ENCODE results near the gene TRIM17. TPM values are rescaled to one million over a fixed set of nuclear protein-coding genes. Genes with fewer than 3 reads are reported as not detected.

The TRIM17 gene
- total RNA-seq, 1 experiment from 2014 or later: 55.5 TPM

DNA sequence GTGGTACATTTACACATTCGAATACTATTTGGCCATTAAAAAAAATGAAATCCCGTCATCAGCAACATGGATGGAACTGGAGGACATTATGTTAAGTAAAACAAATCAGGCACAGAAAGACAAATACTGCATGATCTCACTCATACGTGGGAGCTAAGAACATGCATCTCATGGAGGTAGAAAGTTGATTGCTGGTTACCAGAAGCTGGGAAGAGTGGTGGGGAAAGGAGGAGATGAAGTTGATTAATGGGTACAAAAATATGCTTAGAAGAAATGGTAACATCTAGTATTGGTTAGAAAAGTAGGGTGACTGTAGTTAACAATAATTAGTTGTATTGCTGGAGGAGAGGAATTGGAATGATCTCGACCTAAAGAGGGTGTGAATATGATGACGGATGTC is 45.9 kb upstream of the TRIM17 start:
- no peak for TF ChIP-seq EZH2 (IDR thresholded peaks at IDR 0.05; ENCODE audit: low read depth)
- TF ChIP-seq, protein P1, sequence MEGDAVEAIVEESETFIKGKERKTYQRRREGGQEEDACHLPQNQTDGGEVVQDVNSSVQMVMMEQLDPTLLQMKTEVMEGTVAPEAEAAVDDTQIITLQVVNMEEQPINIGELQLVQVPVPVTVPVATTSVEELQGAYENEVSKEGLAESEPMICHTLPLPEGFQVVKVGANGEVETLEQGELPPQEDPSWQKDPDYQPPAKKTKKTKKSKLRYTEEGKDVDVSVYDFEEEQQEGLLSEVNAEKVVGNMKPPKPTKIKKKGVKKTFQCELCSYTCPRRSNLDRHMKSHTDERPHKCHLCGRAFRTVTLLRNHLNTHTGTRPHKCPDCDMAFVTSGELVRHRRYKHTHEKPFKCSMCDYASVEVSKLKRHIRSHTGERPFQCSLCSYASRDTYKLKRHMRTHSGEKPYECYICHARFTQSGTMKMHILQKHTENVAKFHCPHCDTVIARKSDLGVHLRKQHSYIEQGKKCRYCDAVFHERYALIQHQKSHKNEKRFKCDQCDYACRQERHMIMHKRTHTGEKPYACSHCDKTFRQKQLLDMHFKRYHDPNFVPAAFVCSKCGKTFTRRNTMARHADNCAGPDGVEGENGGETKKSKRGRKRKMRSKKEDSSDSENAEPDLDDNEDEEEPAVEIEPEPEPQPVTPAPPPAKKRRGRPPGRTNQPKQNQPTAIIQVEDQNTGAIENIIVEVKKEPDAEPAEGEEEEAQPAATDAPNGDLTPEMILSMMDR (conservative IDR thresholded peaks at IDR 0.05): no peak
- no peak overlapping the region for H3K4me2 ChIP-seq
- H3K36me3 ChIP-seq (ENCODE audit: low read depth): no peaks in the 10 kb centered on the region
- H3K9me3 ChIP-seq (ENCODE audit: insufficient read depth, low read depth): no peaks in the 10 kb centered on the region
- CTCF ChIA-PET: interaction anchor here (1.0 kb wide), 1 partner anchor 69 kb away, joined by 3 read pairs; no protein-coding TSS in a partner anchor
- H4K20me1 ChIP-seq (ENCODE audit: insufficient read depth): no peaks in the 10 kb centered on the region
- no peaks in the 10 kb centered on the region for H3K4me1 ChIP-seq (replicated peaks; ENCODE audit: insufficient read depth)
- no peaks in the 10 kb centered on the region for H3K79me2 ChIP-seq (ENCODE audit: low read depth)
- DNase-seq: no peak
- POLR2A ChIA-PET (ENCODE audit: unreplicated experiment): no interaction called here
- no TSS peak for BruUV-seq (replicated peaks)
- peaks cover 23% of the 10 kb centered on the region; the same call in 1 of the 2 replicates for H3K27me3 ChIP-seq (ENCODE audit: insufficient read depth, low read depth)
- H3K4me3 ChIP-seq: no peak overlapping the region
- H3K27ac ChIP-seq: no peak overlapping the region
- intact Hi-C loops (cut with micrococcal nuclease; ENCODE audit: unreplicated experiment): loop anchor here (2.0 kb wide), 1 partner anchor 24 kb away; the partner anchor contains the start of gene RNF187
- H2AFZ ChIP-seq: no peak overlapping the region
- H3F3A ChIP-seq (ENCODE audit: insufficient read depth, low read depth): no peaks in the 10 kb centered on the region
- H3K9me2 ChIP-seq (ENCODE audit: insufficient read depth): no peaks in the 10 kb centered on the region

DNA sequence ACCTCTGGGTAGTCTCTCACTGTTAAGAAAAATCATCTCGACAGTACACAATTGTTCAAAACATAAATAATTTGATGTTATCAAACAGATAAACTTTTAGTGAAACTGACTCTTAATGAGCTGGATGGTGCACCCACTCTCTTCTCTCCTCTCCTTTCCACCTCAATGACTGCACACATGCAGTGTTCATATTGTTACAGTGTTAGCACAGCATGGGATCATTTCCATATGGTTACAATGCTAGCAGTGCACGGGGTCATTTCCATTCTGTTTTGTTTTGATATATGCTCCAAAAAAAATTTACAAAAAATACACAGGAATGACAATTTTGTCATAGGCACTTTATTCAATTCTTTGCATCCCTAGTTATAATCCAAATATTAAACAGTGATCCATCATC is 44.2 kb upstream of the TRIM17 start:
- no peak overlapping the region for H3K4me2 ChIP-seq

DNA sequence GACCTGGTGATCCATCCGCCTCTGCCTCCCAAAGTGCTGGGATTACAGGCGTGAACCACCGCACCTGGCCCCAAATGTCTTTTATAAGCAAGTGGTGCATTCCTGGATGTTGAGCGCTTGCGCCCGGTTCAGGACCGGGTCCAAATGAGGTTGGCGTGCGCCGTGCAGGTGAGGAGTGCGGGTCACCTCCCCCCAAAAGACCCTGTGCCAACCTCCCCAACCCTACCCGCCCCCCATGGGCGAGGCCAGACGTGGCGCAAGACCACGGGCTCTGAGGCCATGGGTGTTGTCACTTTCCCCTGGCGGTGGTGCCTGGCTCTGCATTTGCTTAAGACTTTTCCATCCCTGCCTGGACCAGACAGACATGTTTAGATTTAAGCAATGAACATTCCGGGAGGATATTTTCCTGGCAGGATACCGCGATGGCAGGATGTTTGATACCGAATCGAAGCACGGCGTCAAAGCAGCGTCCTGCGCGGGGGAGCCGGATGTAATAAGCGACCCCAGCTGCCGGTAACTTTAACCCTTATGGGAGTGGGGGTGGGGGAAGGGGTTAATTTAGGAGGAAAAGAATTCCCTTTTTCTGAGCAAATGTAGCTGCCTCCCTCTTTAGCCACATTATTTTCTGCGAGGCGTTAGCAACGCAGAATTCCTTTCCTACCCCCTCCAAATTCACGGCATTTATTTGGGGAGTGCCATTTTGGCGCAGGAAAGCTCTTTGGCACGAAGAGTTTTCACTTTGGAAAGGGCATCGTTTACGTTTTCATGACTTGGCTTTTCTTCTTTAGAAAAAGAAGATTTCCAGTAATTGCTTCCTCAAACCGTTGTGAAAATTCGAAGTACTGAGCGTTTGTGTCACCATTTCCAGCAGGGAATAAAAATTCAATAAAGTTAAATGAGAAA is 42.7 kb upstream of the TRIM17 start:
- Histone ChIP-seq H3K4me3 (no peak overlapping the region), H3K27ac (no peak overlapping the region), H2AFZ (no peak overlapping the region), H3K4me1 (replicated peaks; ENCODE audit: insufficient read depth) (peaks cover 7% of the 10 kb centered on the region; the same call in 1 of the 2 replicates), H4K20me1 (ENCODE audit: insufficient read depth) (no peaks in the 10 kb centered on the region), H3K4me2 (no peak overlapping the region), H3F3A (ENCODE audit: insufficient read depth, low read depth) (peaks cover 12% of the 10 kb centered on the region; the same call in 1 of the 2 replicates), H3K36me3 (ENCODE audit: low read depth) (no peaks in the 10 kb centered on the region), H3K9me2 (ENCODE audit: insufficient read depth) (no peaks in the 10 kb centered on the region), H3K27me3 (ENCODE audit: insufficient read depth, low read depth) (no peaks in the 10 kb centered on the region), H3K79me2 (ENCODE audit: low read depth) (peaks cover 16% of the 10 kb centered on the region), H3K9me3 (ENCODE audit: insufficient read depth, low read depth) (no peaks in the 10 kb centered on the region)
- TF ChIP-seq EZH2 (IDR thresholded peaks at IDR 0.05; ENCODE audit: low read depth): no peak
- TF ChIP-seq, protein P1 (conservative IDR thresholded peaks at IDR 0.05): 0 out of 2 replicates have a peak, but pooled peaks have one; percentile 18
- POLR2A ChIA-PET (ENCODE audit: unreplicated experiment): interaction anchor here (0.6 to 1.1 kb wide), 2 partner anchors 53 to 292 kb away, joined by 8 to 18 read pairs; partner anchors contain the start of gene TRIM11
- no TSS peak for BruUV-seq (replicated peaks)
- CTCF ChIA-PET: no interaction called here
- peak in 1 of 2 experiments; percentile 45 for DNase-seq
- intact Hi-C loops (cut with micrococcal nuclease; ENCODE audit: unreplicated experiment): no loop called here

More for the DNA sequence above, 44.2 kb upstream of the TRIM17 start:
- Histone ChIP-seq H3K4me1 (replicated peaks; ENCODE audit: insufficient read depth) (peaks cover 4% of the 10 kb centered on the region; the same call in 1 of the 2 replicates), H3K79me2 (ENCODE audit: low read depth) (peaks cover 9% of the 10 kb centered on the region), H2AFZ (no peak overlapping the region), H3K9me3 (ENCODE audit: insufficient read depth, low read depth) (no peaks in the 10 kb centered on the region), H4K20me1 (ENCODE audit: insufficient read depth) (no peaks in the 10 kb centered on the region), H3K27me3 (ENCODE audit: insufficient read depth, low read depth) (0 out of 2 replicates have a peak, but pooled peaks cover 8% of the 10 kb centered on the region), H3K9me2 (ENCODE audit: insufficient read depth) (no peaks in the 10 kb centered on the region), H3K4me3 (no peak overlapping the region), H3K36me3 (ENCODE audit: low read depth) (no peaks in the 10 kb centered on the region), H3K27ac (no peak overlapping the region), H3F3A (ENCODE audit: insufficient read depth, low read depth) (0 out of 2 replicates have a peak, but pooled peaks cover 12% of the 10 kb centered on the region)
- ChIA-PET POLR2A (ENCODE audit: unreplicated experiment) (interaction anchor here (0.6 kb wide), 1 partner anchor 51 kb away, joined by 4 read pairs; no protein-coding TSS in a partner anchor), CTCF (no interaction called here)
- intact Hi-C loops (cut with micrococcal nuclease; ENCODE audit: unreplicated experiment): no loop called here
- DNase-seq: no peak
- TF ChIP-seq, protein P1 (conservative IDR thresholded peaks at IDR 0.05): no peak
- TF ChIP-seq EZH2 (IDR thresholded peaks at IDR 0.05; ENCODE audit: low read depth): no peak
- no TSS peak for BruUV-seq (replicated peaks)
